ENCODE results near the gene ANK3.

Gene ANK3

DNA sequence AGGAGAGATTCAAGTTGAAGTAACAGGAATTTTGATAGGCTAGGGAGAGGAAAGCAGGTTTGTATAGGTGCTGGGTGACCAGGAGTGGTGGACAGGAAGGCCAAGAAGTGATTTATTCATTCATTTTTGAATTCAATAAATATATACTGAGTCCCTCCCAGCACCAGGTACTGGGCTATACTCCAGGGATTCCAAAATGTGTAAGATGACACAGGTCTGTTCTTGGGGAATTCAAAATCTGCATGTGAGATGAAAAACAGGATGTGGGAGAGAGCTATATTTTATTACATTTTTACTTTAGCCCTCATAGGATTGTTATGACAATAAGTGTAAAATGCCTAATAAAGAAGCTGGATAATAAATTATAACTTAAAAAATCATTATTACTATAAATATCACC lies 134.9 kb downstream of the ANK3 start:
- no peak for TF ChIP-seq CTCF (IDR thresholded peaks at IDR 0.05; ENCODE audit: low read depth, low read length)
- DNase-seq (ENCODE audit: extremely low read depth, low read depth) = no peak

GRCh38 chr10:60253484-60253883 lies 136.2 kb downstream of the ANK3 start:
- DNase-seq (ENCODE audit: extremely low read depth, low read depth) = no peak
- TF ChIP-seq CTCF (IDR thresholded peaks at IDR 0.05; ENCODE audit: low read depth, low read length) = no peak

GRCh38 chr10:60252688-60253087 lies 137.0 kb downstream of the ANK3 start:
- TF ChIP-seq CTCF (IDR thresholded peaks at IDR 0.05; ENCODE audit: low read depth, low read length) = no peak
- DNase-seq (ENCODE audit: extremely low read depth, low read depth) = no peak

GRCh38 chr10:60246382-60246781 lies 143.3 kb downstream of the ANK3 start:
- TF ChIP-seq CTCF (IDR thresholded peaks at IDR 0.05; ENCODE audit: low read depth, low read length) = no peak
- no peak for DNase-seq (ENCODE audit: extremely low read depth, low read depth)

DNA sequence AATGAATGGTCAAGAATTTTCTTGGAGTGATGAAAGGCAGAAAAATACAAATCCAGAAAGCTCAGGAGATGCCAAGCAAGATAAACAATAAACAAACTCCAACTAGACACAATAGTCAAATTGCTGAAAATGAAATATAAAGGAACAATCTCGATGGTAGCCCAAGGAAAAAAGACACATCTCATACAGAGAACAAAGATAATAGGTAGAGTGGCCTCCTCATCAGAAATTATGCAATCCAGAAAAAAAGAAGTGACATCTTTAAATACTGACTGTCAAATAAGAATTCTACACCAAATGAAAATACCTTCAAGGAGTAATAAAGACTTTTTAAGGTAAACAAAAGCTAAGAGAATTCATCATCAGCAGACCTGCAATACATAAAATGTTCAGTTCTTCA lies 150.4 kb downstream of the ANK3 start:
- DNase-seq (ENCODE audit: extremely low read depth, low read depth) = no peak
- TF ChIP-seq CTCF (IDR thresholded peaks at IDR 0.05; ENCODE audit: low read depth, low read length) = no peak

DNA sequence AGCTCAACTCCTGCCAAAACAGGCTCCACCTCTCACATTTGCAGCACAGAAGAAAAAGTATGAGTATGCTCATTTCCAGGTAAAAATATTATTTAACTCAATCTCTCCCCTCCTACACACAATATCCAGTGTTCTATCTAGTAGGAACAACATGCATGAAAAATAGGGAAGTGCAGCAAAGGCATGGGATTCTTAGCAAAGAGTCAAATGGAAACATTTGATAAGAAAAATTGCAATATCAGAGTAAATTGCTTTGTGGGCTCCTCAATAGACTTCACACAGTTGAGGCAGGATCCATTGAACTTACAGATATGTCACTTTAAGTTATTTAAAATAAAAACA lies 150.9 kb downstream of the ANK3 start:
- no peak for TF ChIP-seq CTCF (IDR thresholded peaks at IDR 0.05; ENCODE audit: low read depth, low read length)
- DNase-seq (ENCODE audit: extremely low read depth, low read depth) = no peak

DNA sequence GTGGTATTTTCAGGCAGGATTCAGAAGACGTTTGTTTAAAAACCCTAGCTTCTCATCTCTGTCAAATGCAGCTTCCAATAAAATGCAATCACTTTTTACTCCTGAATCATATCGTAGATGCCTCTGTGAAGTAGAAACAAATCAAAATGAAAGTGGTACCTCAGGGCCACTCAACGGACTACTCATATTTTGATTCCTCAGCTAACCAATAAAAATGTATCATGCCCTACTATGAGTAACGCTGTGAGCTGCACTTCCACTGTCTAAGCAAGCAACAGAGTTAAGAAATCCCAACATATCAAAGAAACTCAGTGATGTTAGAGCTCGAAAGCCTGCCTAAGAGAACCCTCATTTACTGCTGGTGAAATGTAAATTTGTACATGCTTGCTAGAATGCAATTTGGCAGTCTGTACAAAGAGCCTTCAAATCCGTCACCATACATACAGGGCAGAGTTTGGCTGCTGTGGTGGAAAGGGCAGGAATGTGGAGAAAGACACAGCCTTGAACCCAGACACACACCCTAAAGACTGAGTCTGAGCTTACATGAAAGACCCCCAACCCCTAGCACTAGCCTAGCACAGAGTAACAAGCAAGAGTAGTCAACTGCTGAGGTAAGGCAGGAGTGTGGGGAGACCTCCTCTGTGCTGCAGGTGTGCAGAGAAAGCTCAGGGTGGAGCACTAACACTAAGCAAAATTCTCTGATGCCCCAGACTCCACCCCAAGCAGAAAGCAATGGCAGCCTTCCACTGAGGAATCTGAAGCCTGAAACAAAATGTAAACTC lies 151.5 kb downstream of the ANK3 start:
- peak; percentile 51 for DNase-seq (ENCODE audit: extremely low read depth, low read depth)
- TF ChIP-seq CTCF (IDR thresholded peaks at IDR 0.05; ENCODE audit: low read depth, low read length) = peak; percentile 66
